Tibial nerve (tissue), 3 donors: Measurements from ENCODE around the gene ZEB1.

Experiments
- POLR2A ChIP-seq, 2 donors: fragments of 450-650 bp; IDR thresholded peaks; one replicate each; pipeline ENCODE4 v1.6.1; 2017; ENCODE audit warnings: antibody characterized with exemption in 2 of 2, mild to moderate bottlenecking in 2 of 2, moderate library complexity in 2 of 2
- TF ChIP-seq, protein P1 (sequence below), 5 experiments: fragments of 200-600 bp in 3 of 5; fragments of 450-650 bp in 2 of 5; sonication (generic) in 3 of 5; IDR thresholded peaks; one replicate each; pipeline ENCODE4 v1.5.1; 2016 to 2019; ENCODE audit warnings: antibody characterized with exemption in 5 of 5, mild to moderate bottlenecking in 3 of 5, moderate library complexity in 2 of 5

DNA sequence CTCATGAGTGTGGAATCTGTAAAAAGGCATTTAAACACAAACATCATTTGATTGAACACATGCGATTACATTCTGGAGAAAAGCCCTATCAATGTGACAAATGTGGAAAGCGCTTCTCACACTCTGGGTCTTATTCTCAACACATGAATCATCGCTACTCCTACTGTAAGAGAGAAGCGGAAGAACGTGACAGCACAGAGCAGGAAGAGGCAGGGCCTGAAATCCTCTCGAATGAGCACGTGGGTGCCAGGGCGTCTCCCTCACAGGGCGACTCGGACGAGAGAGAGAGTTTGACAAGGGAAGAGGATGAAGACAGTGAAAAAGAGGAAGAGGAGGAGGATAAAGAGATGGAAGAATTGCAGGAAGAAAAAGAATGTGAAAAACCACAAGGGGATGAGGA, 207.7 kb downstream of the ZEB1 start:
- no peak for TF ChIP-seq POLR2A (IDR thresholded peaks at IDR 0.05)
- TF ChIP-seq, protein P1, sequence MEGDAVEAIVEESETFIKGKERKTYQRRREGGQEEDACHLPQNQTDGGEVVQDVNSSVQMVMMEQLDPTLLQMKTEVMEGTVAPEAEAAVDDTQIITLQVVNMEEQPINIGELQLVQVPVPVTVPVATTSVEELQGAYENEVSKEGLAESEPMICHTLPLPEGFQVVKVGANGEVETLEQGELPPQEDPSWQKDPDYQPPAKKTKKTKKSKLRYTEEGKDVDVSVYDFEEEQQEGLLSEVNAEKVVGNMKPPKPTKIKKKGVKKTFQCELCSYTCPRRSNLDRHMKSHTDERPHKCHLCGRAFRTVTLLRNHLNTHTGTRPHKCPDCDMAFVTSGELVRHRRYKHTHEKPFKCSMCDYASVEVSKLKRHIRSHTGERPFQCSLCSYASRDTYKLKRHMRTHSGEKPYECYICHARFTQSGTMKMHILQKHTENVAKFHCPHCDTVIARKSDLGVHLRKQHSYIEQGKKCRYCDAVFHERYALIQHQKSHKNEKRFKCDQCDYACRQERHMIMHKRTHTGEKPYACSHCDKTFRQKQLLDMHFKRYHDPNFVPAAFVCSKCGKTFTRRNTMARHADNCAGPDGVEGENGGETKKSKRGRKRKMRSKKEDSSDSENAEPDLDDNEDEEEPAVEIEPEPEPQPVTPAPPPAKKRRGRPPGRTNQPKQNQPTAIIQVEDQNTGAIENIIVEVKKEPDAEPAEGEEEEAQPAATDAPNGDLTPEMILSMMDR (IDR thresholded peaks at IDR 0.05), result no peak
